T47D (cell line): ENCODE data around the gene MYBPC2.

Experiments
- DNase-seq, 2 experiments: peaks; one replicate each; pipeline versions ENCODE4 v3.0.0 to v3.0.0-alpha.2; 2011 to 2012; ENCODE audit warnings: low read depth in 1 of 2, low spot score in 1 of 2
- JUND ChIP-seq: IDR thresholded peaks from 2 replicates; pipeline ENCODE4 v1.6.1; 2012; ENCODE audit warnings: low read depth
- in situ Hi-C: cut with HindIII; loops from 2 replicates; pipeline ENCODE4 v1.10.0; 2016; ENCODE audit warnings: low sequenced_read_pairs, low pct_unique_long_range_greater_than_20kb

Gene MYBPC2

GRCh38 chr19:50444059-50444458 is 11.4 kb downstream of the MYBPC2 start:
- no peak for TF ChIP-seq JUND
- DNase-seq: no peak
- in situ Hi-C loops: no loop called here

GRCh38 chr19:50447053-50447452 is 14.4 kb downstream of the MYBPC2 start:
- in situ Hi-C loops: no loop called here
- no peak for TF ChIP-seq JUND
- no peak for DNase-seq

DNA sequence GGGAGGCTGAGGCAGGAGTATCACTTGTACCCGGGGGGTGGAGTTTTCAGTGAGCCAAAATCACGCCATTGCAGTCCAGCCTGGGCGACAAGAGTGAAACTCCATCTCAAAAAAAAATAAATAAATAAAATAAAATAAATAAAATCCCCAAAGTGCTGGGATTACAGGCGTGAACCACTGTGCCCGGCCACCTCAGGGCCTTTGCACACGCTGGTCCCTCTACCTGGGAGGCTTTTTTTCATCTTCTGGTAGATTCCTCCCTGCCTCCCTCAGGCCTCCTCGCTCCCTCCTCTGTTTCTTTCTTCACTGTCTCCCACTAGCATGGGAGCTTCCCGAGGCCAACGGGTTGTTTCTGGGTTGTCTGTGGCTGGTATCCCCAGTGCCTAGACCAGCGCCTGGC is 15.1 kb downstream of the MYBPC2 start:
- in situ Hi-C loops: no loop called here
- no peak for TF ChIP-seq JUND

GRCh38 chr19:50449236-50449899 is 16.7 kb downstream of the MYBPC2 start:
- no peak for DNase-seq
- in situ Hi-C loops: no loop called here
- no peak for TF ChIP-seq JUND

More for the DNA sequence above, 15.1 kb downstream of the MYBPC2 start:
- no peak for DNase-seq

- in situ Hi-C loops: no loop called here
- no peak for DNase-seq
- TF ChIP-seq JUND: no peak
Observed at GRCh38 chr19:50450369-50451222, 17.9 kb downstream of the MYBPC2 start.

- DNase-seq: no peak
- TF ChIP-seq JUND: no peak
- in situ Hi-C loops: no loop called here
Observed at GRCh38 chr19:50451223-50451534, 18.5 kb downstream of the MYBPC2 start.

DNA sequence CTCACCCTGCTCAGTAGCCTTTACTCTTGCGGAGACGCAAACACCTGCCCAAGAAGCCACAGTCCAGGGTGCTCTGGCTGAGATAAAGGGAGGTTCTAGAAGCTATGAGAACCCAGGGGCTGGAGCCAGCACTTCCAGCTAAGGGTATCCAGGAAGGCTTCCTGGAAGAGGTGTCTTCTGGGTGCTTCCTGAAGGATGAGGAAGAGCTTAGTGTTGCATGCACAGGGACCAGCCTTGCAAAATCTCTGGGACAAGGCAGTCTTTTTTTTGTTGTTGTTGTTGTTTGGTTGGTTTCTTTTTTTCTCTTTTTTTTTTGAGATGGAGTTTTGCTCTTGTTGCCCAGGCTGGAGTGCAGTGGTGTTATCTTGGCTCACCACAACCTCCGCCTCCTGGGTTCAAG is 20.6 kb downstream of the MYBPC2 start:
- no peak for TF ChIP-seq JUND
- in situ Hi-C loops: no loop called here
- no peak for DNase-seq

DNA sequence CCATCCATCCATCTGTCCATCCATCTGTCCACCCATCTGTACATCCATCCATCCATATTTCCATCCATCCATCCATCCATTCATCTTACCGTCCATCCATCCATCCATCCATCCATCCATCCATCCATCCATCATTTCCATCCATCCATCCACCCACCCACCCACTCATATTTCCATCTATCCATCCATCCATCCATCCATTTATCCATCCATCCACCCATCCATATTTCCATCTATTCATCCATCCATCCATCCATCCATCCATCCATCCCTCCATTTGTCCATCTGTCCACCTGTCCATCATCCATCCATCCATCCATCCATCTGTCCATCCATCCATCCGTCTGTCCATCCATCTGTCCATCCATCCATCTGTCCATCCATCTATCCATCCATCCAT is 23.3 kb downstream of the MYBPC2 start:
- no peak for TF ChIP-seq JUND
- no peak for DNase-seq
- in situ Hi-C loops: no loop called here

GRCh38 chr19:50457300-50457699 is 24.6 kb downstream of the MYBPC2 start:
- in situ Hi-C loops: no loop called here
- no peak for TF ChIP-seq JUND
- DNase-seq: no peak

- in situ Hi-C loops: no loop called here
- TF ChIP-seq JUND: no peak
- DNase-seq: no peak
Observed at GRCh38 chr19:50458396-50459066, 25.8 kb downstream of the MYBPC2 start.

GRCh38 chr19:50459067-50459456 is 26.4 kb downstream of the MYBPC2 start:
- DNase-seq: no peak

DNA sequence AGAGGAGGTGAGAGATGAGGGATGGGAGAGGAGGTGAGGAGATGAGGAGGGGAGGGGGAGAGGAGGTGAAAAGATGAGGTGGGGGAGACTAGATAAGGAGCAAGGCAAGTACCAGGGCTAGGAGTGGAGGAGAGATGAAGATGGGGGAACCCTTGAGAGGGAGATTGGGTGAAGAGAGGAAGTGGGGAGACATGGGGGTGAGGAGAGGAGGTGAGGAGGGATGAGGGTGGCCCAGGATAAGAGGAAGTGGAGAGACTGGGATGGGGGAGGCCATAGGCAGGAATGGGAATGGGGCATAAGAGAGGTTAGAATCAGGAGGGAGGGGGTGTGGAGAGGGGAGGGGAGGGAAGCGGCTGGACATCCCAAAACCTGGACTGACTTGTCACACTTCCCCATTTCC is 26.9 kb downstream of the MYBPC2 start:
- TF ChIP-seq JUND: no peak
- no peak for DNase-seq
- in situ Hi-C loops: no loop called here

More at GRCh38 chr19:50459067-50459456, 26.4 kb downstream of the MYBPC2 start:
- in situ Hi-C loops: no loop called here
- TF ChIP-seq JUND: no peak

DNA sequence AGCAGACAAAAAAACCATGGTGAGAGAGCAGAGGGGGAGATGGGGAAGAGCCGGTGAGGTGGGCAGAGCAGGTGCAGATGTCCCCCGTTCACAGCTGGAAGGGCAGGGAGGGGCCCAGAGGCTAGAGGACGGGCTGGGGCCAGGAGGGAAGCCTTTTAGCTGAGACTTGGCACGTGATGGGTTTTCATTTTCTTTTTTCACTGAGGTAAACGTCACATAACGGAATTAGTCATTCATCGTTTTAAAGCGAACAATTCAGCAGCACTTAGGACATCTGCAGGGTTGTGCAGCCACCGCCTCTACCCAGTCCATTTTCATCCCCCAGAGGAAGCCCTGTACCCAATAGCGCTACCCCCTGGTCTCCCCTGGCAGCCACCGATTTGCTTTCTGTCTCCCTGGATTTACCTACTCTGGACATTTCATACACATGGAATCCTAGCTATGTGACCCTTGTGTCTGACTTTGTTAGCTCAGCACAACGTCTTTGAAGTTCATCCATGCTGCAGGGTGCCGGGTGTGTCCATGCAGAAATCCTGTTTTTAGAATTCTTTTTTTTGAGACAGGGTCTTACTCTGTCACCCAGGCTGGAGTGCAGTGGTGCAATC is 27.6 kb downstream of the MYBPC2 start:
- peak; percentile 22 to 47 for DNase-seq
- TF ChIP-seq JUND: no peak
- in situ Hi-C loops: no loop called here
